HepG2 (cell line): ENCODE data around the gene C18orf63. TPM values are rescaled to one million over a fixed set of nuclear protein-coding genes. Genes with fewer than 3 reads are reported as not detected.

ENCODE experiments used
- DZIP1 ChIP-seq: sonication (generic); formaldehyde crosslinking; IDR thresholded peaks from 2 replicates; pipeline ENCODE4 v1.5.0; 2020; ENCODE audit warnings: mild to moderate bottlenecking, missing genetic modification reagents
- FLYWCH1 ChIP-seq: sonication (generic); formaldehyde crosslinking; IDR thresholded peaks from 2 replicates; pipeline ENCODE4 v1.8.1; 2023; ENCODE audit warnings: mild to moderate bottlenecking, missing genetic modification reagents
- MIXL1 ChIP-seq: IDR thresholded peaks from 2 replicates; pipeline ENCODE4 v1.6.1; 2016
- MTA1 ChIP-seq: sonication (generic); formaldehyde crosslinking; IDR thresholded peaks from 2 replicates; pipeline ENCODE4 v1.4.0; 2020; ENCODE audit warnings: missing genetic modification reagents, mild to moderate bottlenecking, borderline replicate concordance
- NCOA5 ChIP-seq: sonication (generic); formaldehyde crosslinking; IDR thresholded peaks from 2 replicates; pipeline ENCODE4 v1.4.0; 2020; ENCODE audit warnings: missing genetic modification reagents
- PRDM10 ChIP-seq: sonication (generic); formaldehyde crosslinking; IDR thresholded peaks from 2 replicates; pipeline ENCODE4 v1.4.0; 2020; ENCODE audit warnings: low read depth, missing genetic modification reagents
- ZBTB21 ChIP-seq: sonication (generic); formaldehyde crosslinking; IDR thresholded peaks from 2 replicates; pipeline ENCODE4 v1.4.0; 2020; ENCODE audit warnings: missing genetic modification reagents
- ZFP36L1 ChIP-seq: sonication (generic); formaldehyde crosslinking; IDR thresholded peaks from 2 replicates; pipeline ENCODE4 v1.8.0; 2022; ENCODE audit warnings: mild to moderate bottlenecking, missing genetic modification reagents, moderate library complexity
- ZNF260 ChIP-seq: sonication (generic); formaldehyde crosslinking; IDR thresholded peaks from 2 replicates; pipeline ENCODE4 v1.4.0; 2020; ENCODE audit warnings: missing genetic modification reagents, low read depth, mild to moderate bottlenecking, borderline replicate concordance
- ZNF709 ChIP-seq: sonication (generic); formaldehyde crosslinking; IDR thresholded peaks from 2 replicates; pipeline ENCODE4 v1.5.0; 2020; ENCODE audit warnings: mild to moderate bottlenecking, missing genetic modification reagents
- polyA plus RNA-seq, 8 experiments: library from polyadenylated mRNA; depleted of rRNA in 3 of 8; stranded (reverse) in 7 of 8; unstranded in 1 of 8; fragments of >200 nt; fragmentation: Illumina TruSeq in 4 of 8; extraction: Trizol in 4 of 8; gene quantifications; 2 replicates each; pipeline versions ENCODE4 v1.2.1 to v1.2.3, GENCODE V29; 2011 to 2016; ENCODE audit warnings: low read depth in 4 of 8, missing spikeins in 1 of 8, mixed read lengths in 1 of 8; ENCODE audit not compliant: insufficient read depth in 1 of 8
- total RNA-seq, 5 experiments: library from RNA; depleted of rRNA; stranded (reverse); fragments of >200 nt; fragmentation: Illumina TruSeq; extraction: Trizol; gene quantifications; 2 replicates each; pipeline ENCODE4 v1.2.3, GENCODE V29; 2016; ENCODE audit warnings: low read depth in 1 of 5

C18orf63 gene
- total and polyA plus RNA-seq, 2 of the 13 experiments (the other 11 are each of a cell fraction or from before 2014, with no cell fraction given), result 0.01 TPM; not detected in 1

GRCh38 chr18:74337912-74338309 lies 22.3 kb downstream of the C18orf63 start (continued):
- no peak for TF ChIP-seq DZIP1 (CRISPR knock-in tag)
- no peak for TF ChIP-seq ZBTB21
- no peak for TF ChIP-seq NCOA5
- no peak for TF ChIP-seq MTA1 (CRISPR knock-in tag)
- TF ChIP-seq PRDM10 (CRISPR knock-in tag), result no peak
- TF ChIP-seq ZFP36L1 (CRISPR knock-in tag), result no peak
- no peak for TF ChIP-seq FLYWCH1
- no peak for TF ChIP-seq ZNF709
- no peak for TF ChIP-seq ZNF260 (CRISPR knock-in tag)
- TF ChIP-seq MIXL1 (CRISPR knock-in tag), result no peak
